Duodenal mucosa (tissue), 2 donors: ENCODE measurements around the gene AGTPBP1.
A peak's percentile ranks its signal among the peaks of the same experiment; 100 is the strongest.
"Not testable (repeated sequence)": the region's sequence is repeated elsewhere in the genome, so short reads cannot be mapped to it uniquely, and the experiment has no call there.

Source experiments
- H3K27ac ChIP-seq: one replicate; pipeline ENCODE4 v1.7.0; 2013; ENCODE audit warnings: low read depth, low read length
- H3K27me3 ChIP-seq, 2 donors: one replicate each; pipeline ENCODE4 v1.7.0; 2013; ENCODE audit warnings: low read length in 2 of 2, control low read depth in 1 of 2; ENCODE audit not compliant: insufficient read depth in 2 of 2, control insufficient read depth in 1 of 2
- H3K36me3 ChIP-seq, 2 donors: one replicate each; pipeline ENCODE4 v1.7.0; 2013; ENCODE audit warnings: low read length in 2 of 2, control low read depth in 1 of 2; ENCODE audit not compliant: insufficient read depth in 2 of 2, control insufficient read depth in 1 of 2
- H3K4me1 ChIP-seq, 2 donors: one replicate each; pipeline ENCODE4 v1.7.0; 2013; ENCODE audit warnings: low read length in 2 of 2, control low read depth in 1 of 2; ENCODE audit not compliant: insufficient read depth in 2 of 2, control insufficient read depth in 1 of 2
- H3K4me3 ChIP-seq, 2 donors: one replicate each; pipeline ENCODE4 v1.7.0; 2013; ENCODE audit warnings: low read length in 2 of 2, low read depth in 1 of 2
- H3K9ac ChIP-seq, 2 donors: one replicate each; pipeline ENCODE4 v1.7.0; 2013; ENCODE audit warnings: low read length in 2 of 2, low read depth in 1 of 2
- H3K9me3 ChIP-seq, 2 donors: one replicate each; pipeline ENCODE4 v1.7.0; 2013; ENCODE audit warnings: low read length in 2 of 2, control low read depth in 1 of 2; ENCODE audit not compliant: control insufficient read depth in 1 of 2

The AGTPBP1 gene, protein sequence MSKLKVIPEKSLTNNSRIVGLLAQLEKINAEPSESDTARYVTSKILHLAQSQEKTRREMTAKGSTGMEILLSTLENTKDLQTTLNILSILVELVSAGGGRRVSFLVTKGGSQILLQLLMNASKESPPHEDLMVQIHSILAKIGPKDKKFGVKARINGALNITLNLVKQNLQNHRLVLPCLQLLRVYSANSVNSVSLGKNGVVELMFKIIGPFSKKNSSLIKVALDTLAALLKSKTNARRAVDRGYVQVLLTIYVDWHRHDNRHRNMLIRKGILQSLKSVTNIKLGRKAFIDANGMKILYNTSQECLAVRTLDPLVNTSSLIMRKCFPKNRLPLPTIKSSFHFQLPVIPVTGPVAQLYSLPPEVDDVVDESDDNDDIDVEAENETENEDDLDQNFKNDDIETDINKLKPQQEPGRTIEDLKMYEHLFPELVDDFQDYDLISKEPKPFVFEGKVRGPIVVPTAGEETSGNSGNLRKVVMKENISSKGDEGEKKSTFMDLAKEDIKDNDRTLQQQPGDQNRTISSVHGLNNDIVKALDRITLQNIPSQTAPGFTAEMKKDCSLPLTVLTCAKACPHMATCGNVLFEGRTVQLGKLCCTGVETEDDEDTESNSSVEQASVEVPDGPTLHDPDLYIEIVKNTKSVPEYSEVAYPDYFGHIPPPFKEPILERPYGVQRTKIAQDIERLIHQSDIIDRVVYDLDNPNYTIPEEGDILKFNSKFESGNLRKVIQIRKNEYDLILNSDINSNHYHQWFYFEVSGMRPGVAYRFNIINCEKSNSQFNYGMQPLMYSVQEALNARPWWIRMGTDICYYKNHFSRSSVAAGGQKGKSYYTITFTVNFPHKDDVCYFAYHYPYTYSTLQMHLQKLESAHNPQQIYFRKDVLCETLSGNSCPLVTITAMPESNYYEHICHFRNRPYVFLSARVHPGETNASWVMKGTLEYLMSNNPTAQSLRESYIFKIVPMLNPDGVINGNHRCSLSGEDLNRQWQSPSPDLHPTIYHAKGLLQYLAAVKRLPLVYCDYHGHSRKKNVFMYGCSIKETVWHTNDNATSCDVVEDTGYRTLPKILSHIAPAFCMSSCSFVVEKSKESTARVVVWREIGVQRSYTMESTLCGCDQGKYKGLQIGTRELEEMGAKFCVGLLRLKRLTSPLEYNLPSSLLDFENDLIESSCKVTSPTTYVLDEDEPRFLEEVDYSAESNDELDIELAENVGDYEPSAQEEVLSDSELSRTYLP

DNA sequence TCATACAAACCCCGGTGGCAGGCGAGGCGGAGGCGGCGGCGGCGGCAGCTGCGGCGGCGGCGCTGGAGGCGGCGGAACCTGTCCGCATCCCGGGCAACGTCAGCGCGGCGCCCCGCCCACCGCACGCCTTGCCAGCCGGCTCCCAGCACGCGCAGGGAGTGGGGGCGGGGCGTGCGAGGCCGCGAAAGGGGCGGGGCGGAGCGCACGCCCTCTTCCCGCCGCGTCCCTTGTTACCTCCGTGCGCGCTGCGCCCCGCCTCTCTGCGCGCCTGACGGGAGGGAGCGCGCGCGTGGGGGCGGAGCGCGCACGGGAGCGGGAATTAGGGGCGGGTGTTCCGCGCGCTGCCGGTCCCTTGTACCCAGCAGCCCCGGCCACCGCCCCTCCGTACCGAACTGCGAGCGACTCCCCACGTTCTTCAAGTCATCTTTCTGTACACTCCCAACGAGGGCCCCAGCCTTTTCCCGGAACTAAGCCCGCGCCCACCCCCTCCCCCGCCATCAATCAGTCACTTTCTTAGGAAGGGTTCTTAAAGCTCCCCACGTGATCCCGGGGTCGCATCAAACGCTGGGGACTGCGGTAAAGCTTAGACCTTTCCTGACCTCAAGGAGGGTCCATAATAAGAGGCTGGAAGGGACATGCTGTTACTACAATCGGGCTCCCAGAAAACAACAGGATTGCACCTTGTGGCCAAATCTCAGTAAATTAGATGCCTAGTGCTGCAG is at the start of gene AGTPBP1:
Gene AGTPBP1, minus strand, starts transcription at position 80 of the 722 bp plus-strand sequence. CDS start 29,421 bp downstream, outside the sequence.
- peak within 1 kb of the TSS; percentile 94 to 97 for H3K4me3 ChIP-seq
- H3K4me1 ChIP-seq, result peaks cover 11 to 15% of the 10 kb centered on the region in 2 donors
- H3K36me3 ChIP-seq, result no peaks in the 10 kb centered on the region
- peak within 1 kb of the TSS; percentile 88 to 93 for H3K9ac ChIP-seq
- peak within 1 kb of the TSS; percentile 78 for H3K27ac ChIP-seq
- H3K27me3 ChIP-seq, result peaks cover 0 to 7% of the 10 kb centered on the region in 2 donors
- no peaks in the 10 kb centered on the region for H3K9me3 ChIP-seq

DNA sequence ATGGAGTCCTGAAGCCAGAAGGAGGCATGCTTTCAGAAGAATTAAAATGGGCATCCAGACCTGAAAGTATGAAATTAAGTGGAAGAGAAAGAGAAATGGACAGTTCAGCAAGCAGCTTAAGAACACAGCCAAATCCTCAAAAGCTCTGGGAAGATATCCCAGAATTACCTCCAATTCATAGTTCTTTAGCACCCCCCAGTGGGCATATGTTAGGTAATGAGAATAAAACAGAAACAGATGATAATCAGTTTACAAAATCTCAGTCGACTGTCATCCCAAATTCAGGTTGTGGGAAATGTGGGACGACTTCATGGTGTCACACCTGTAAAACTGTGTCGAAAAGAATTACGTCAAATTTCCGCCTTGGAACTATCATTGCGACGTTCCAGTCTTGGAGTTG is 44.4 kb upstream of the AGTPBP1 start:
- not testable (repeated sequence) for H3K27ac ChIP-seq, H3K9ac ChIP-seq, H3K4me1 ChIP-seq, H3K27me3 ChIP-seq, H3K36me3 ChIP-seq, H3K9me3 ChIP-seq, H3K4me3 ChIP-seq

DNA sequence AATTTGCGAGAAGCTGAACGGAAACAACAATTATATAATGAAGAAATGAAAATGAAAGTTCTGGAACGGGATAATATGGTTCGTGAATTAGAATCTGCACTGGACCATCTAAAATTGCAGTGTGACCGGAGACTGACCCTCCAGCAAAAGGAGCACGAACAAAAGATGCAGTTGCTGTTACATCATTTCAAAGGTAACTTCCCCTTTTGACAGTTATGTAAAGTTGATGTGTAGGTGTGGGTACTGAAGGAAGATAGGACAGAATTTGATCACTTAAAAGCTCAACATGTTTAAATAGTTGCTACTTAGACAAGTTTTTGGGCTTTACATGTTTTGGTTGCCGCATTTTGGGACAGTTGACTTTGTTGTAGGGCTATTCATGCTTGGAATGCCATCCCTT is 32.1 kb upstream of the AGTPBP1 start:
- H3K9ac ChIP-seq, H3K4me1 ChIP-seq, H3K9me3 ChIP-seq, H3K27me3 ChIP-seq, H3K36me3 ChIP-seq, H3K4me3 ChIP-seq, H3K27ac ChIP-seq: not testable (repeated sequence)

DNA sequence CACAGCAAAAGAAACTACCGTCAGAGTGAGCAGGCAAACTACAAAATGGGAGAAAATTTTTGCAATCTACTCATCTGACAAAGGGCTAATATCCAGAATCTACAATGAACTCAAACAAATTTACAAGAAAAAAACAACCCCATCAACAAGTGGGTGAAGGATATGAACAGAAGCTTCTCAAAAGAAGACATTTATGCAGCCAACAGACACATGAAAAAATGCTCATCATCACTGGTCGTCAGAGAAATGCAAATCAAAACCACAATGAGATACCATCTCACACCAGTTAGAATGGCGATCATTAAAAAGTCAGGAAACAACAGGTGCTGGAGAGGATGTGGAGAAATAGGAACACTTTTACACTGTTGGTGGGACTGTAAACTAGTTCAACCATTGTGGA is 20.0 kb upstream of the AGTPBP1 start:
- not testable (repeated sequence) for H3K27ac ChIP-seq, H3K36me3 ChIP-seq, H3K4me1 ChIP-seq, H3K27me3 ChIP-seq, H3K9me3 ChIP-seq, H3K4me3 ChIP-seq, H3K9ac ChIP-seq

DNA sequence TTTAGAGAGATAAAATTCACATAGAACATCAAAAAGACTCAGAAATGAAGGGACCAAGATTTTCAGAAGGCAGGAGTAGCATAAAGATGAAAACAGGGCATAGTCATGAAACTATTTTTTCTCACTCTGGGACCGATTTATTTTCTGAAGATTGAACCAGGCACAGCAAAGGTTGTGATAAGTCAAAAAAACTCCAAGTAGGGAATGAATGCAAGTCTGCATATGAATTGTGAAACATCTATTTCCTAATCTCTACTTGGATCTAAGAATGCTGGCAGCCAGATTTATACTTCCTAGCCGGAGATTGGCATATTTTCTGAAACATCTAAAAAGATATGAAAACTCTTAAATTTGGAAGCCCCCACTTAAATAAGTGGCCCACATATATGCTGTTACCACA is 16.0 kb upstream of the AGTPBP1 start:
- not testable (repeated sequence) for H3K9me3 ChIP-seq, H3K4me1 ChIP-seq, H3K9ac ChIP-seq, H3K27me3 ChIP-seq, H3K4me3 ChIP-seq, H3K36me3 ChIP-seq, H3K27ac ChIP-seq

DNA sequence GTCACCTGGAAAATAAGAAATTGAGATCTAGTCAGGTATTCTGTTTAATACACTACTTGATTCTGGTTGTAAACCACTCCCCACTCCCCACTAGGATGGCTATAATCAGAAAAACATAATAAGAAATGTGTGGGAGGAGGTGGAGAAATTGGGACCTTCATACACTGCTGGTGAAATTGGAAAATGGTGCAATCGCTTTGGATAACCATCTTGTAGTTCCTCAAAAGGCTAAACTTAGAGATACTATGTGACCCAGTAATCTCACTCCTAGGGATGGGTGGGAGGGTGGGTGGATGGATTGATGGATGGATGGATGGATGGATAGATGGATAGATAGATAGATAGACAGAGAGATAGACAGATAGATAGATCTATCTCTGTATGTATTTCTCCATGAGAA is 14.5 kb upstream of the AGTPBP1 start:
- H3K4me1 ChIP-seq, H3K27me3 ChIP-seq, H3K27ac ChIP-seq, H3K9me3 ChIP-seq, H3K9ac ChIP-seq, H3K4me3 ChIP-seq, H3K36me3 ChIP-seq: not testable (repeated sequence)

DNA sequence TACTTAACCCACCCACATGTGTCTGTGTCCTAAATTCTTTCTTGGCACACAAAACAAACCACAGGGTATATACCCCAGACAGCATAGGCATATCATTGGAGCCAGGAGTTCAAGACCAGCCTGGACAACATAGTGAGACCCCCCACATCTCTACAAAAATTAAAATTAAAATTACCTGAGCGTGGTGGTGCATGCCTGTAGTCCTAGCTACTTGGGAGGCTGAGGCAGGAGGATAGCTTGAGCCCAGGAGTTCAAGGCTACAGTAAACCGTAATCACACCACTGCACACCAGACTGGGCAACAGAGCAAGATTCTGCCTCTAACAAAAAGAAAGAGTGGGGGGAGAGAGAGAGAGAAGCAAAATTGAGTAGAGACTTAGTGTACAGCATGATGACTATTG is 4.6 kb upstream of the AGTPBP1 start:
- Histone ChIP-seq H3K9me3 (no peaks in the 10 kb centered on the region), H3K9ac (no peak overlapping the region), H3K27ac (no peak overlapping the region), H3K4me1 (peaks cover 11 to 15% of the 10 kb centered on the region in 2 donors), H3K27me3 (peaks cover 0 to 7% of the 10 kb centered on the region in 2 donors), H3K4me3 (no peak overlapping the region), H3K36me3 (no peaks in the 10 kb centered on the region)

DNA sequence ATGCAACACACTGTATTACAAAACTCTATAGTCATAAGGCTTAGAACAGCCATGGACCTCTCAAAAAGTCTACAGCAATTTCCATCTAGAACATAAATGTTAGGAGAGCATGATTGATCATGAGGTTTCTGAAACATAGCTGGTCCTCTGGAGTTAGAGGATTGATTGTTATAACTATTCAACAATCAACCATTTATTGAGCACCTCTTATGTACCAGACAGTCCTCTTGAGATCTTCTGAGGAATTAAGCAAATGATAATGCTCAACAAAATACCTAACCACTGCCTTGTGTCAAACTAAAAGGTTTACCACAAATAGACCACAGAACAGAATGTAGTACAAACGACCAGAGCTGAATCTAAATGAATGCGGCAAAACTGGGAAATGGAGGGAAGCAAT is 3.4 kb upstream of the AGTPBP1 start:
- Histone ChIP-seq H3K4me3 (no peak overlapping the region), H3K27me3 (peaks cover 0 to 7% of the 10 kb centered on the region in 2 donors), H3K27ac (no peak overlapping the region)

DNA sequence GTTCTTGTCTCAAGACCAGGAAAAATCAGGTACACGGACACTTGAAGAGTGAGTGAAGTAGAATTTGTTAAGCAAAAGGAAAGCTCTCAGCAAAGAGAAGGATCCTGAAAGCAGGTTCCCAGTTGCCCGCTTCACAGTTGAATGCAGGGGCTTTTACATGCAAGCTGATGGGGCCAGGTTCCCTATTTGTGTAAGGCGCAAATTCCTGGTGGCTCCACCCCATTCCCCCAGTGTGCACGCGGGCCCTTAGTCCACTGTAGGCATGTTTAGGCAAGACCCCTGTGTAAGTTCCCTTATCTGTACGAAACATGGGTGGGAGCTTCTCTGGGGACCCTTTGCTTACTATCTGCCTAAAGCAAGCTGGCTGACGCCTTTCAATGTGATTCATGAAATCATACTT is 2.7 kb upstream of the AGTPBP1 start:
- H3K27ac ChIP-seq, result no peak overlapping the region
- peaks cover 11 to 15% of the 10 kb centered on the region in 2 donors for H3K4me1 ChIP-seq
- no peak overlapping the region for H3K9ac ChIP-seq
- no peak overlapping the region for H3K4me3 ChIP-seq
- H3K9me3 ChIP-seq, result no peaks in the 10 kb centered on the region
- H3K36me3 ChIP-seq, result no peaks in the 10 kb centered on the region
- H3K27me3 ChIP-seq, result peaks cover 0 to 7% of the 10 kb centered on the region in 2 donors

More for the DNA sequence above, 3.4 kb upstream of the AGTPBP1 start:
- H3K9ac ChIP-seq, result no peak overlapping the region
- no peaks in the 10 kb centered on the region for H3K9me3 ChIP-seq
- peaks cover 11 to 15% of the 10 kb centered on the region in 2 donors for H3K4me1 ChIP-seq
- no peaks in the 10 kb centered on the region for H3K36me3 ChIP-seq
